H1 (cell line): ENCODE measurements around the gene TFB2M. TPM values are rescaled to one million over a fixed set of nuclear protein-coding genes. Genes with fewer than 3 reads are reported as not detected.

Experiments
- CTCF ChIA-PET: fragments of 300-600 bp; sonication (Branson Sonifier 250); formaldehyde crosslinking; loops from one replicate; lab custom pipeline; 2021; ENCODE audit not compliant: partially characterized antibody; lab: Charles Lee
- POLR2A ChIA-PET: fragments of 300-600 bp; sonication (Branson Sonifier 250); formaldehyde crosslinking; loops from one replicate; lab custom pipeline; 2021; ENCODE audit warnings: inconsistent platforms; ENCODE audit not compliant: partially characterized antibody; lab: Charles Lee
- DNase-seq, 2 experiments: peaks; one replicate each; pipeline versions ENCODE4 v3.0.0 to v3.0.0-alpha.2; 2010 to 2022; ENCODE audit warnings: low spot score in 2 of 2, low read depth in 1 of 2, mixed read lengths in 1 of 2
- FAIRE-seq: peaks from 2 replicates; lab custom pipeline; 2011; peaks lifted over from hg19 to GRCh38; lab: Jason Lieb, UNC
- H2AFZ ChIP-seq: 2 replicates; pipeline ENCODE4 v1.8.1; 2012; ENCODE audit warnings: low read length, inconsistent platforms
- H2AK5ac ChIP-seq: 2 replicates; pipeline ENCODE4 v1.6.1; 2013; ENCODE audit warnings: low read depth, low read length
- H2BK120ac ChIP-seq: replicated peaks from 2 replicates; pipeline ENCODE3; 2013; ENCODE audit warnings: low read depth, low read length, inconsistent platforms
- H2BK12ac ChIP-seq: 2 replicates; pipeline ENCODE4 v1.6.1; 2013; ENCODE audit warnings: low read depth, low read length
- H2BK15ac ChIP-seq: 2 replicates; pipeline ENCODE4 v1.6.1; 2013; ENCODE audit warnings: low read length
- H2BK20ac ChIP-seq: 2 replicates; pipeline ENCODE4 v1.6.1; 2013; ENCODE audit warnings: low read length
- H2BK5ac ChIP-seq: 2 replicates; pipeline ENCODE4 v1.6.1; 2013; ENCODE audit warnings: low read depth, low read length
- H3K14ac ChIP-seq: 2 replicates; pipeline ENCODE4 v1.6.1; 2013; ENCODE audit warnings: inconsistent platforms; ENCODE audit not compliant: insufficient read length
- H3K18ac ChIP-seq: 2 replicates; pipeline ENCODE4 v1.6.1; 2013; ENCODE audit warnings: low read length; ENCODE audit errors: extremely low read depth
- H3K23ac ChIP-seq: 2 replicates; pipeline ENCODE4 v1.6.1; 2013; ENCODE audit warnings: inconsistent platforms; ENCODE audit not compliant: insufficient read length
- H3K23me2 ChIP-seq: 2 replicates; pipeline ENCODE4 v1.6.1; 2013; ENCODE audit warnings: low read depth, low read length
- H3K27ac ChIP-seq: 2 replicates; pipeline ENCODE4 v1.6.1; 2011; ENCODE audit warnings: low read depth, low read length, inconsistent platforms
- H3K27me3 ChIP-seq, 4 experiments: replicated peaks in 1 of 4; 1 replicate in 1 of 4; 2 replicates in 3 of 4; pipeline versions ENCODE4 v1.6.1 to v1.8.1; 2011 to 2013; ENCODE audit warnings: low read length in 3 of 4, mild to moderate bottlenecking in 3 of 4, inconsistent platforms in 2 of 4, mixed read lengths in 2 of 4, moderate library complexity in 1 of 4; ENCODE audit not compliant: control insufficient read depth in 3 of 4, insufficient read depth in 3 of 4; ENCODE audit errors: extremely low read depth in 1 of 4
- H3K36me3 ChIP-seq, 4 experiments: 2 replicates each; pipeline versions ENCODE4 v1.6.1 to v1.8.1; 2011 to 2013; ENCODE audit warnings: mild to moderate bottlenecking in 4 of 4, low read length in 3 of 4, moderate library complexity in 2 of 4, control low read depth in 1 of 4, inconsistent platforms in 1 of 4; ENCODE audit not compliant: insufficient read depth in 4 of 4, control insufficient read depth in 2 of 4
- H3K4ac ChIP-seq: replicated peaks from 2 replicates; pipeline ENCODE3; 2013; ENCODE audit warnings: low read length, low read depth, mixed read lengths, inconsistent platforms; ENCODE audit not compliant: insufficient read length
- H3K4me1 ChIP-seq, 4 experiments: replicated peaks in 1 of 4; 1 replicate in 1 of 4; 2 replicates in 3 of 4; pipeline versions ENCODE4 v1.6.1 to v1.8.1; 2011 to 2013; ENCODE audit warnings: low read length in 3 of 4, inconsistent platforms in 2 of 4, mixed read lengths in 1 of 4; ENCODE audit not compliant: insufficient read depth in 4 of 4, control insufficient read depth in 3 of 4
- H3K4me2 ChIP-seq, 2 experiments: 2 replicates each; pipeline versions ENCODE4 v1.6.1 to v1.8.1; 2011 to 2013; ENCODE audit warnings: low read depth in 2 of 2, low read length in 2 of 2, control low read depth in 1 of 2, inconsistent platforms in 1 of 2, mild to moderate bottlenecking in 1 of 2; ENCODE audit not compliant: insufficient read depth in 1 of 2
- H3K4me3 ChIP-seq, 4 experiments: fragments of 200-600, 300-600 bp in 1 of 4; sonication (generic), shearing (Covaris generic), sonication (Bioruptor Twin) in 1 of 4; 2 replicates each; pipeline versions ENCODE4 v1.5.1 to v1.8.1; 2011 to 2016; ENCODE audit warnings: low read length in 4 of 4, low read depth in 3 of 4, control low read depth in 2 of 4, inconsistent platforms in 2 of 4, mild to moderate bottlenecking in 2 of 4, mixed read lengths in 1 of 4, moderate library complexity in 1 of 4; ENCODE audit not compliant: insufficient read depth in 2 of 4; ENCODE audit errors: extremely low read depth in 1 of 4
- H3K56ac ChIP-seq: replicated peaks from 2 replicates; pipeline ENCODE3; 2013; ENCODE audit warnings: low read depth, mild to moderate bottlenecking, mixed read lengths, low read length, inconsistent platforms; ENCODE audit not compliant: insufficient read length
- H3K79me1 ChIP-seq: 2 replicates; pipeline ENCODE4 v1.6.1; 2013; ENCODE audit warnings: low read depth, low read length, control low read depth
- H3K79me2 ChIP-seq, 2 experiments: 2 replicates each; pipeline versions ENCODE4 v1.6.1 to v1.8.1; 2012 to 2013; ENCODE audit warnings: low read length in 2 of 2, mild to moderate bottlenecking in 2 of 2, inconsistent platforms in 1 of 2; ENCODE audit not compliant: insufficient read depth in 2 of 2, control insufficient read depth in 1 of 2
- H3K9ac ChIP-seq, 4 experiments: replicated peaks in 1 of 4; 1 replicate in 1 of 4; 2 replicates in 3 of 4; pipeline versions ENCODE4 v1.6.1 to v1.8.1; 2011 to 2013; ENCODE audit warnings: low read depth in 3 of 4, low read length in 3 of 4, control low read depth in 2 of 4, mild to moderate bottlenecking in 2 of 4, moderate library complexity in 2 of 4, inconsistent platforms in 1 of 4; ENCODE audit errors: extremely low read depth in 1 of 4
- H3K9me3 ChIP-seq, 2 experiments: 2 replicates each; pipeline versions ENCODE4 v1.6.1 to v1.8.1; 2012 to 2013; ENCODE audit warnings: mild to moderate bottlenecking in 2 of 2, moderate library complexity in 2 of 2, control low read depth in 1 of 2, inconsistent platforms in 1 of 2, low read depth in 1 of 2, low read length in 1 of 2, mixed read lengths in 1 of 2; ENCODE audit not compliant: insufficient read depth in 2 of 2
- H4K20me1 ChIP-seq, 2 experiments: replicated peaks in 1 of 2; 2 replicates each; pipeline versions ENCODE3 to v1.8.1; 2011 to 2013; ENCODE audit warnings: inconsistent platforms in 2 of 2, low read length in 2 of 2, mild to moderate bottlenecking in 1 of 2; ENCODE audit not compliant: insufficient read depth in 2 of 2, control insufficient read depth in 1 of 2
- H4K5ac ChIP-seq: 2 replicates; pipeline ENCODE4 v1.6.1; 2013; ENCODE audit warnings: low read length, low read depth, mixed read lengths, inconsistent platforms; ENCODE audit not compliant: insufficient read length
- H4K8ac ChIP-seq: 2 replicates; pipeline ENCODE4 v1.8.0; 2013; ENCODE audit warnings: mild to moderate bottlenecking, moderate library complexity, low read length, inconsistent platforms; ENCODE audit not compliant: insufficient read depth; ENCODE audit errors: extremely low read depth
- H4K91ac ChIP-seq: replicated peaks from 2 replicates; pipeline ENCODE3; 2013; ENCODE audit warnings: low read length, mixed read lengths, inconsistent platforms; ENCODE audit not compliant: insufficient read length
- ASH2L ChIP-seq: fragments of 200-600, 300-600 bp; sonication (generic); IDR thresholded peaks from one replicate; pipeline ENCODE4 v1.7.1; 2017; ENCODE audit warnings: low read length
- BCL11A ChIP-seq, 2 experiments: IDR thresholded peaks; one replicate each; pipeline ENCODE4 v1.6.1; 2011; ENCODE audit warnings: low read depth in 2 of 2, low read length in 2 of 2, mild to moderate bottlenecking in 2 of 2
- CHD1 ChIP-seq: IDR thresholded peaks from 2 replicates; pipeline ENCODE4 v1.6.1; 2012; ENCODE audit warnings: low read depth, low read length, improper control_type of control experiment
- CHD2 ChIP-seq: IDR thresholded peaks from 2 replicates; pipeline ENCODE4 v1.6.1; 2012; ENCODE audit warnings: low read length, improper control_type of control experiment
- CREB1 ChIP-seq: IDR thresholded peaks from 2 replicates; pipeline ENCODE4 v1.6.1; 2012; ENCODE audit warnings: inconsistent platforms
- GABPA ChIP-seq: IDR thresholded peaks from 2 replicates; pipeline ENCODE4 v1.6.1; 2011; ENCODE audit warnings: mild to moderate bottlenecking, low read length, moderate library complexity, borderline replicate concordance; ENCODE audit not compliant: insufficient read depth
- GTF2F1 ChIP-seq: IDR thresholded peaks from 2 replicates; pipeline ENCODE4 v1.6.1; 2012; ENCODE audit warnings: low read depth, low read length, improper control_type of control experiment, borderline replicate concordance
- MAFK ChIP-seq: IDR thresholded peaks from 2 replicates; pipeline ENCODE4 v1.6.1; 2012; ENCODE audit warnings: low read depth, mild to moderate bottlenecking, improper control_type of control experiment, low read length
- PHF8 ChIP-seq: fragments of 200-600 bp; sonication (generic); conservative IDR thresholded peaks from 2 replicates; pipeline ENCODE4 v1.7.1; 2012; ENCODE audit warnings: low read depth, mild to moderate bottlenecking, inconsistent platforms, low read length, moderate library complexity
- RAD21 ChIP-seq, 2 experiments: IDR thresholded peaks in 1 of 2; conservative IDR thresholded peaks in 1 of 2; 2 replicates each; pipeline ENCODE4 v1.6.1; 2011; ENCODE audit warnings: low read depth in 2 of 2, low read length in 2 of 2, improper control_type of control experiment in 1 of 2, inconsistent platforms in 1 of 2, mild to moderate bottlenecking in 1 of 2, moderate library complexity in 1 of 2
- RFX5 ChIP-seq: IDR thresholded peaks from 2 replicates; pipeline ENCODE4 v1.6.1; 2011; ENCODE audit warnings: low read depth, low read length, improper control_type of control experiment, borderline replicate concordance
- SP2 ChIP-seq: IDR thresholded peaks from 2 replicates; pipeline ENCODE4 v1.6.1; 2012; ENCODE audit warnings: mild to moderate bottlenecking, low read length, inconsistent platforms
- WGBS, 2 experiments: shearing (Covaris generic) in 1 of 2; methylation state at CpG; one replicate each; pipeline versions ENCODE4 v1.1.6 to v1.1.7; 2013 to 2015; ENCODE audit warnings: low lambda C conversion rate in 2 of 2, mixed read lengths in 2 of 2, inconsistent platforms in 1 of 2, low coverage in 1 of 2, missing lambda C conversion rate in 1 of 2; ENCODE audit not compliant: insufficient replicate concordance in 2 of 2, insufficient coverage in 1 of 2, insufficient read length in 1 of 2; ENCODE audit errors: extremely low coverage in 1 of 2, missing lambda C conversion rate in 1 of 2; 5-methylcytosine and 5-hydroxymethylcytosine counted together
- polyA plus RNA-seq, 7 experiments: library from polyadenylated mRNA; depleted of rRNA in 3 of 7; stranded (reverse) in 5 of 7; unstranded in 2 of 7; fragments of >200 nt in 5 of 7; fragments of 200-250 nt in 2 of 7; gene quantifications; 1 replicate in 5 of 7; 2 replicates in 1 of 7; 4 replicates in 1 of 7; pipeline versions ENCODE4 v1.2.1 to v1.2.3, GENCODE V29; 2011 to 2013; ENCODE audit warnings: missing spikeins in 2 of 7, mixed read lengths in 2 of 7
- total RNA-seq: library from RNA; stranded (reverse); fragmentation: NEBNext Ultra II Directional; extraction: Animal tissue kit (Norgen Biotek cat#: 25700); gene quantifications from 2 replicates; pipeline ENCODE4 v1.2.1, GENCODE V29; 2021

The TFB2M gene
- total and polyA plus RNA-seq, 2 of the 8 experiments (the other 6 are each of a cell fraction or from before 2014, with no cell fraction given), result 10.4 to 22.0 TPM

DNA sequence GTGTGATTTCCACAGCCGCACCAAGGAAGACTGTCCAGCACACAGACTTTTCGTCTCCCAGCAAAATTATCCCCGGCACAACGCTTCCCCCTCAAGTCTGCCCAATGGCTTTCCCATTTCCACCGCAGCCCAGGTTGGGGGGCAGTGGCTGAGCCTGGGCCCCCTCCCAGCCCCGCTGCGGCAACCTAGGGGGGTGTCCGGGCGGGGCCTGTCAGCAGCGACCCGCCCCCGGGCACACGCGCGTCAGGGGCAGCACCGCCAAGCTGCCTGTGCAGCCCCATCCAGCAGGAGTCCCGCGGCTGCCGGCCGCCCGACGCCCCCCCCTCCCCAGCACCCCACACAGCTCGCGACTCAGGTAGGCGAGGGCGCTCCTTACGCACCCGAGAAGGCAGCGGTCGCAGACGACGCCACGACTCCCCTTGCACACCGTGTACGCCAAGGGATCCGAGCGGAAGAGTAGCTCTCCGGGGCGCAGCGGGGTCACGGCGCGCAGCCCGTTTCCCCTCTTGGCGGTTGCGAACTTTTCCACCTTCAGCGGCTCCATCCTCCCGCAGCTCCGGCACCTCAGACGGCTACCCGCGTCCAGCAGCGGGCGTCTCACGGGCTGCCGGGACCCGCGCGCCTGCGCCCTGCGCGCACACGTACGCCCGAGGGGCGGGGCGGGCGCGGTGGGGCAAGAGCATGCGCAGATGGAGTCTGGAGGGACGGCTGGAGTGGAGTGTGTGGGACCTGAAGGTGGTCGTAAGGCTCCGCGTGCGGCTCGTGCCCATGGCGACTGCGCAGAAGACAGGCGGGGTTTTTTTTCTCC is 59.2 kb downstream of the TFB2M start, which contains the start of gene SMYD3:
Gene SMYD3 (minus strand): TSS at position 606 of the 808 bp plus-strand sequence.
- WGBS, 2 experiments, result 2% methylated on average over 41 of the region's 79 CpGs; no CpG with 5 or more reads in 1 of the 2 experiments
- H2AFZ ChIP-seq, result peak within 1 kb of the TSS; percentile 99
- peak within 1 kb of the TSS; percentile 91 to 94 for H3K4me2 ChIP-seq
- no peak within 1 kb of the TSS; the same call in 1 of the 2 replicates for H2BK5ac ChIP-seq
- FAIRE-seq, result no peak
- H3K79me1 ChIP-seq, result peaks cover 2% of the 10 kb centered on the region; the same call in 1 of the 2 replicates
- peak within 1 kb of the TSS; percentile 64 to 94 (median 74) for H3K4me3 ChIP-seq
- ChIA-PET POLR2A (interaction anchor here (1.4 to 1.7 kb wide), 2 partner anchors 24 to 59 kb away, joined by 3 to 7 read pairs; partner anchors contain the start of genes CNST and TFB2M), CTCF (interaction anchor here (0.6 to 3.2 kb wide), 6 partner anchors 14 to 224 kb away, joined by 3 to 12 read pairs (median 4); no protein-coding TSS in a partner anchor)
- H3K9me3 ChIP-seq, result no peaks in the 10 kb centered on the region
- peak within 1 kb of the TSS; percentile 29 to 51 (median 40); a peak in 5 of 7 replicates for H3K9ac ChIP-seq
- H2BK12ac ChIP-seq, result no peak within 1 kb of the TSS
- peaks cover 0 to 6% (median 3%) of the 10 kb centered on the region in 4 experiments; a peak in 3 of 7 replicates for H3K4me1 ChIP-seq
- H4K91ac ChIP-seq, result no peak within 1 kb of the TSS
- peak within 1 kb of the TSS; percentile 96 for H4K5ac ChIP-seq
- H2BK15ac ChIP-seq, result no peak within 1 kb of the TSS
- H3K79me2 ChIP-seq, result 0 out of 4 replicates have a peak, but pooled peaks cover 0 to 6% of the 10 kb centered on the region in 2 experiments
- H2BK120ac ChIP-seq, result no peak within 1 kb of the TSS
- H2AK5ac ChIP-seq, result no peak within 1 kb of the TSS
- H2BK20ac ChIP-seq, result no peak within 1 kb of the TSS
- H3K18ac ChIP-seq, result peak within 1 kb of the TSS; percentile 83
- H3K27me3 ChIP-seq, result peaks cover 0 to 3% (median 0%) of the 10 kb centered on the region in 4 experiments; a peak in 1 of 7 replicates
- H4K20me1 ChIP-seq, result no peaks in the 10 kb centered on the region
- peak within 1 kb of the TSS; percentile 7 for H4K8ac ChIP-seq
- H3K4ac ChIP-seq, result peak within 1 kb of the TSS; percentile 77
- no peak within 1 kb of the TSS for H3K14ac ChIP-seq
- H3K23ac ChIP-seq, result no peak within 1 kb of the TSS
- H3K36me3 ChIP-seq, result no peaks in the 10 kb centered on the region
- peaks cover 8% of the 10 kb centered on the region for H3K23me2 ChIP-seq
- no peak within 1 kb of the TSS; the same call in 1 of the 2 replicates for H3K27ac ChIP-seq
- H3K56ac ChIP-seq, result peak within 1 kb of the TSS; percentile 53
- peak; percentile 69 to 87 for DNase-seq
- no peak for TF ChIP-seq MAFK
- peak; percentile 94 for TF ChIP-seq ASH2L
- TF ChIP-seq RFX5, result no peak
- no peak for TF ChIP-seq SP2
- no peak for TF ChIP-seq GABPA
- TF ChIP-seq GTF2F1, result no peak
- no peak for TF ChIP-seq CHD2
- TF ChIP-seq CREB1, result 0 out of 2 replicates have a peak, but pooled peaks have one; percentile 42
- no peak for TF ChIP-seq RAD21 (IDR thresholded peaks at IDR 0.05 in 1 of 2, conservative IDR thresholded peaks at IDR 0.05 in 1 of 2; ENCODE audit: low read depth in 2 of 2, low read length in 2 of 2)
- no peak for TF ChIP-seq BCL11A (IDR thresholded peaks at IDR 0.05; ENCODE audit: low read depth in 2 of 2, low read length in 2 of 2)
- TF ChIP-seq CHD1, result no peak
- TF ChIP-seq PHF8, result peak; percentile 57
